K562 (cell line): ENCODE data around the gene ITK. TPM values are rescaled to one million over a fixed set of nuclear protein-coding genes. Genes with fewer than 3 reads are reported as not detected.

Experiments
- ATAC-seq: fragments of 200-7000 bp; cut with Tn5 transposase; 3 replicates; pipeline ENCODE4 v1.9.1; 2020; ENCODE audit warnings: moderate library complexity
- BruUV-seq: library from RNA; stranded (reverse); fragments of 400-500 nt; replicated peaks from 2 replicates; lab custom pipeline; 2021; lab: Mats Ljungman, UMichigan
- CTCF ChIA-PET: fragments of 300-600 bp; formaldehyde crosslinking; extraction: SDS; loops from one replicate; lab custom pipeline; 2021; ENCODE audit warnings: low intra/inter-chr PET ratio; lab: Yijun Ruan, JAX
- POLR2A ChIA-PET: fragments of 300-600, 350-650 bp; sonication (Branson Sonifier 250); formaldehyde crosslinking; extraction: SDS; loops from one replicate; lab custom pipeline; 2021; ENCODE audit warnings: antibody characterized with exemption, inconsistent platforms; lab: Yijun Ruan, JAX
- DNase-seq, 4 experiments: peaks; one replicate each; pipeline versions ENCODE4 v3.0.0 to v3.0.0-alpha.2; 2011 to 2018; ENCODE audit warnings: low spot score in 3 of 4, mixed read lengths in 3 of 4; ENCODE audit errors: extremely low read depth in 1 of 4
- FAIRE-seq: peaks from 2 replicates; lab custom pipeline; 2011; peaks lifted over from hg19 to GRCh38; lab: Jason Lieb, UNC
- H2AFZ ChIP-seq: 2 replicates; pipeline ENCODE4 v1.6.0; 2011; ENCODE audit warnings: low read depth, low read length, control low read depth, inconsistent platforms
- H3K27ac ChIP-seq: fragments of 200-600 bp; 3 replicates; pipeline ENCODE4 v1.8.0; 2011; ENCODE audit warnings: low read depth, mild to moderate bottlenecking, control low read depth, inconsistent platforms, low read length, moderate library complexity, mixed read lengths; ENCODE audit errors: extremely low read depth
- H3K27me3 ChIP-seq, 2 experiments: fragments of 300-600 bp in 1 of 2; 2 replicates in 1 of 2; 3 replicates in 1 of 2; pipeline versions ENCODE4 v1.6.0 to v1.8.0; 2011; ENCODE audit warnings: inconsistent platforms in 2 of 2, low read length in 2 of 2, mild to moderate bottlenecking in 1 of 2, mixed read lengths in 1 of 2, moderate library complexity in 1 of 2; ENCODE audit not compliant: control insufficient read depth in 2 of 2, insufficient read depth in 2 of 2
- H3K36me3 ChIP-seq: fragments of 300-600 bp; 3 replicates; pipeline ENCODE4 v1.8.0; 2011; ENCODE audit warnings: mild to moderate bottlenecking, low read length, inconsistent platforms; ENCODE audit not compliant: control insufficient read depth, insufficient read depth
- H3K4me1 ChIP-seq, 2 experiments: fragments of 200-600 bp in 1 of 2; replicated peaks in 1 of 2; 2 replicates in 1 of 2; 3 replicates in 1 of 2; pipeline versions ENCODE4 v1.5.1 to v1.8.0; 2011; ENCODE audit warnings: inconsistent platforms in 2 of 2, low read length in 2 of 2, mild to moderate bottlenecking in 1 of 2, mixed read lengths in 1 of 2, moderate library complexity in 1 of 2; ENCODE audit not compliant: control insufficient read depth in 2 of 2, insufficient read depth in 2 of 2
- H3K4me2 ChIP-seq: 2 replicates; pipeline ENCODE4 v1.6.1; 2011; ENCODE audit warnings: low read length, control low read depth, inconsistent platforms, mixed read lengths; ENCODE audit not compliant: insufficient read depth
- H3K4me3 ChIP-seq: fragments of 200-600 bp; sonication (generic), shearing (Covaris generic); 2 replicates; pipeline ENCODE4 v1.5.1; 2016; ENCODE audit warnings: control low read depth, inconsistent platforms
- H3K79me2 ChIP-seq: fragments of 200-600 bp; 3 replicates; pipeline ENCODE4 v1.8.0; 2011; ENCODE audit warnings: low read length, inconsistent platforms; ENCODE audit not compliant: control insufficient read depth, insufficient read depth
- H3K9ac ChIP-seq, 2 experiments: 2 replicates each; pipeline versions ENCODE4 v1.6.0 to v1.6.1; 2011; ENCODE audit warnings: low read depth in 2 of 2, low read length in 2 of 2, control low read depth in 1 of 2, inconsistent platforms in 1 of 2, mild to moderate bottlenecking in 1 of 2, mixed read lengths in 1 of 2; ENCODE audit not compliant: insufficient read depth in 1 of 2
- H3K9me1 ChIP-seq: one replicate; pipeline ENCODE4 v1.6.0; 2011; ENCODE audit warnings: inconsistent platforms, mild to moderate bottlenecking, low read length, moderate library complexity; ENCODE audit not compliant: control insufficient read depth, insufficient read depth
- H3K9me3 ChIP-seq: replicated peaks from 2 replicates; pipeline ENCODE4 v1.5.1; 2011; ENCODE audit warnings: low read depth, low read length, inconsistent platforms; ENCODE audit not compliant: control insufficient read depth, insufficient read depth
- H4K20me1 ChIP-seq: replicated peaks from 2 replicates; pipeline ENCODE4 v1.6.1; 2011; ENCODE audit warnings: low read length, inconsistent platforms, mixed read lengths; ENCODE audit not compliant: control insufficient read depth, insufficient read depth
- BCOR ChIP-seq: fragments of 450-650 bp; IDR thresholded peaks from 2 replicates; pipeline ENCODE4 v1.6.1; 2016
- MCM2 ChIP-seq: fragments of 450-650 bp; IDR thresholded peaks from 2 replicates; pipeline ENCODE4 v1.6.1; 2017; ENCODE audit warnings: low read depth, mild to moderate bottlenecking
- OTX1 ChIP-seq: fragments of 450-650 bp; formaldehyde crosslinking; IDR thresholded peaks from 2 replicates; pipeline ENCODE4 v1.4.0; 2022; ENCODE audit warnings: mild to moderate bottlenecking
- POLR2AphosphoS5 ChIP-seq: IDR thresholded peaks from 2 replicates; pipeline ENCODE4 v1.6.1; 2011; ENCODE audit warnings: mild to moderate bottlenecking, low read depth, low read length, moderate library complexity; ENCODE audit not compliant: control insufficient read depth, insufficient read depth
- PURB ChIP-seq: sonication (generic); formaldehyde crosslinking; IDR thresholded peaks from 2 replicates; pipeline ENCODE4 v1.9.0; 2021; ENCODE audit warnings: low read depth, mild to moderate bottlenecking, missing genetic modification reagents
- RAD51 ChIP-seq: fragments of 450-650 bp; IDR thresholded peaks from 2 replicates; pipeline ENCODE4 v1.7.1; 2016; ENCODE audit warnings: low read depth, mild to moderate bottlenecking, borderline replicate concordance
- RBM34 ChIP-seq: fragments of 200-400 bp; formaldehyde crosslinking; IDR thresholded peaks from 2 replicates; pipeline ENCODE4 v1.6.1; 2018; ENCODE audit warnings: low read length, borderline replicate concordance; ENCODE audit not compliant: insufficient read depth
- TAF1 ChIP-seq: IDR thresholded peaks from 2 replicates; pipeline ENCODE4 v1.6.1; 2011; ENCODE audit warnings: mild to moderate bottlenecking, low read length, moderate library complexity; ENCODE audit not compliant: insufficient read depth, control insufficient read depth, severe bottlenecking; ENCODE audit errors: extremely low read depth
- ZNF134 ChIP-seq: fragments of 250-450 bp; sonication (Bioruptor Pico); conservative IDR thresholded peaks from 2 replicates; pipeline ENCODE4 v1.4.0; 2020
- ZNF3 ChIP-seq: fragments of 250-450 bp; sonication (Bioruptor Pico); IDR thresholded peaks from 2 replicates; pipeline ENCODE4 v1.5.0; 2021; ENCODE audit warnings: mild to moderate bottlenecking, moderate library complexity
- WGBS: fragments of 100-300 bp; shearing (Covaris generic); methylation state at CpG from one replicate; pipeline ENCODE4 v1.1.6; 2016; ENCODE audit warnings: low coverage, mixed read lengths; ENCODE audit not compliant: insufficient coverage; ENCODE audit errors: missing lambda C conversion rate; 5-methylcytosine and 5-hydroxymethylcytosine counted together
- in situ Hi-C: fragments of 300-500 bp; cut with MboI; formaldehyde crosslinking; loops from 4 replicates; pipeline ENCODE4 v1.15.0; 2018; ENCODE audit warnings: inconsistent platforms, mixed read lengths
- intact Hi-C: fragments of 100-400 bp; cut with micrococcal nuclease; formaldehyde crosslinking; loops from 2 replicates; pipeline ENCODE4 v1.14.2; 2022
- polyA plus RNA-seq, 8 experiments: library from polyadenylated mRNA; depleted of rRNA in 4 of 8; stranded (reverse) in 5 of 8; unstranded in 3 of 8; fragments of >200 nt; fragmentation: Nextera tagmentation in 2 of 8; fragmentation: Illumina TruSeq in 1 of 8; extraction: Ambion mirVana in 2 of 8; extraction: Trizol in 1 of 8; gene quantifications; 2 replicates each; pipeline versions ENCODE4 v1.2.1 to v1.2.3, GENCODE V29; 2011 to 2014; ENCODE audit warnings: inconsistent platforms in 1 of 8, missing spikeins in 1 of 8
- total RNA-seq, 7 experiments: library from RNA; depleted of rRNA in 6 of 7; stranded (reverse); fragments of >200 nt in 6 of 7; fragmentation: Illumina TruSeq in 2 of 7; extraction: Trizol in 2 of 7; gene quantifications; 2 replicates each; pipeline versions ENCODE4 v1.2.1 to v1.2.3, GENCODE V29; 2011 to 2021; ENCODE audit warnings: low replicate concordance in 1 of 7
- TF ChIP-seq, protein P1 (sequence below), 2 experiments: IDR thresholded peaks; 2 replicates each; pipeline ENCODE4 v1.6.1; 2011; ENCODE audit warnings: borderline replicate concordance in 1 of 2, control low read depth in 1 of 2, low read depth in 1 of 2, low read length in 1 of 2, mild to moderate bottlenecking in 1 of 2, mixed read lengths in 1 of 2, moderate library complexity in 1 of 2; ENCODE audit not compliant: insufficient read depth in 1 of 2, insufficient read length in 1 of 2, poor library complexity in 1 of 2, severe bottlenecking in 1 of 2; ENCODE audit errors: extremely low read depth in 1 of 2
- TF ChIP-seq, protein P2 (sequence below): fragments of 250-450 bp; sonication (Bioruptor Pico); IDR thresholded peaks from 2 replicates; pipeline ENCODE4 v1.8.0; 2022; ENCODE audit warnings: inconsistent platforms, mild to moderate bottlenecking, moderate library complexity, borderline replicate concordance
- TF ChIP-seq, protein P3 (sequence below): sonication (generic); formaldehyde crosslinking; IDR thresholded peaks from 2 replicates; pipeline ENCODE4 v1.4.0; 2020; ENCODE audit warnings: mild to moderate bottlenecking, missing genetic modification reagents
- TF ChIP-seq, protein P4 (sequence below): fragments of 200-400 bp; formaldehyde crosslinking; IDR thresholded peaks from 2 replicates; pipeline ENCODE4 v1.6.1; 2017; ENCODE audit warnings: mild to moderate bottlenecking, low read depth, low read length, moderate library complexity

Gene ITK
- total and polyA plus RNA-seq, 9 of the 15 experiments (the other 6 are each of a cell fraction or from before 2014, with no cell fraction given), result 0.04 to 0.75 TPM; not detected in 7

DNA sequence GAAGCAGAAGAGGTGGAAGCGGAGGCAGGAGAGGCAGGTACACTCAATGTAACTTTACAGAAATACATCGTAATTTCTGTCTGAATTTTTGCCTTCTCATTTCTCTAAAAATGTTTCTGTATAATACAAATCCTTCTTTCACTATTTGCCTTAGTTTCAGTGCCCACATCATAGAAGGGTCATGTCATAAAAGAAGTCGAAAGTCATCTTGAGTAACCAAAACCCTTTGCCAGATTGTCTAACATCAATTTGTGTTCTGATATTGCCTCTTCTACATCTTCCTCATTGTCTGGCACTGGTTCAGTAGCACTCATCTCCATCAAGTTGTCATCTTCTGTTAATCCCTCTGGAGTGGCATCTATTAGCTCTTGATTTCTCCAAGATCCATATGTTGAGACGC lies 79.1 kb downstream of the ITK start (continued):
- TF ChIP-seq POLR2AphosphoS5, result no peak
- no peak for TF ChIP-seq ZNF3
- no peak for TF ChIP-seq TAF1
- TF ChIP-seq OTX1, result no peak
- TF ChIP-seq ZNF134 (CRISPR knock-in tag), result no peak
- TF ChIP-seq BCOR, result no peak
- TF ChIP-seq PURB, result no peak

DNA sequence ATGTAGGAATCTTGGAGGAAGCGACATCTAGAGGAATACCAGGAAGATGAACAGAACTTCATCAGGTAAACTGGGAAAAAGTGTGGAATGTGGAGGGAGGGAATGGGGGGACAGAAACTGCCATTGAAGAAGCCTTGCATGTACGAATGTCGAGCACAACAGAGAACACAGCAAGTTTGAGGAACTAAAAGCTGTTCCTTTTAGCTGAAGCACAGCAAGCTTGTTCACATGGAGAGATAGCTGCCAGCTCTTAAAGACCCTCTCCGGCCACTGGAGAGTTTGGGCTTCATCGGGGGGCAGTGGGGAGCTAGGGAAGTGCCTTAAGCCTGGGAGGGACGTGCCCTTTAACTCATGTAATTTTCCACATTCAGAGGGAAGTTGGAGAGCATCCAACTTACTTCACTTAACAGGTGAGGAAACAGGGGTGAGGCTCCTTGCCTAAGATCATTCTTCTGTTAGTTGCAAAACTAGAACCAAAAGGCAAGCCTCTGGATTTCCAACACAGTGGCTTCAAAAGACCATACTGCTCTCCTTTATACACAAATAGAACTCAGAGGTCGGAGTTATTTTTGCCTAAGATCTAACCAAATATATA lies 83.0 kb downstream of the ITK start:
- no peak overlapping the region for H3K4me2 ChIP-seq
- peaks cover 2 to 34% of the 10 kb centered on the region in 2 experiments for H3K27me3 ChIP-seq
- no peak overlapping the region for H3K9ac ChIP-seq
- no peaks in the 10 kb centered on the region for H3K36me3 ChIP-seq
- no peaks in the 10 kb centered on the region for H3K9me3 ChIP-seq
- 2% methylated on average over 7 of the region's 7 CpGs for WGBS
- BruUV-seq, result no TSS peak
- intact Hi-C loops (no loop called here), in situ Hi-C loops (no loop called here)
- no peak overlapping the region for H3K27ac ChIP-seq
- H3K4me1 ChIP-seq, result peaks cover 0 to 12% of the 10 kb centered on the region in 2 experiments; a peak in 3 of 5 replicates
- H4K20me1 ChIP-seq, result no peaks in the 10 kb centered on the region
- no peaks in the 10 kb centered on the region for H3K79me2 ChIP-seq
- ATAC-seq (no peak), FAIRE-seq (no peak), DNase-seq (no peak)
- CTCF ChIA-PET, result no interaction called here
- H2AFZ ChIP-seq, result no peak overlapping the region
- POLR2A ChIA-PET, result interaction anchor here (0.6 to 1.4 kb wide), 3 partner anchors 9 to 16 kb away, joined by 3 to 5 read pairs (median 4); no protein-coding TSS in a partner anchor
- no peaks in the 10 kb centered on the region for H3K9me1 ChIP-seq
- no peak overlapping the region for H3K4me3 ChIP-seq
- no peak for TF ChIP-seq MCM2
- TF ChIP-seq RAD51, result no peak
- TF ChIP-seq RBM34, result no peak
- TF ChIP-seq, protein P1, sequence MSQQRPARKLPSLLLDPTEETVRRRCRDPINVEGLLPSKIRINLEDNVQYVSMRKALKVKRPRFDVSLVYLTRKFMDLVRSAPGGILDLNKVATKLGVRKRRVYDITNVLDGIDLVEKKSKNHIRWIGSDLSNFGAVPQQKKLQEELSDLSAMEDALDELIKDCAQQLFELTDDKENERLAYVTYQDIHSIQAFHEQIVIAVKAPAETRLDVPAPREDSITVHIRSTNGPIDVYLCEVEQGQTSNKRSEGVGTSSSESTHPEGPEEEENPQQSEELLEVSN (IDR thresholded peaks at IDR 0.05; ENCODE audit: borderline replicate concordance in 1 of 2, extremely low read depth in 1 of 2, insufficient read depth in 1 of 2, insufficient read length in 1 of 2, low read depth in 1 of 2, low read length in 1 of 2, poor library complexity in 1 of 2, severe bottlenecking in 1 of 2), result no peak
- TF ChIP-seq, protein P2, sequence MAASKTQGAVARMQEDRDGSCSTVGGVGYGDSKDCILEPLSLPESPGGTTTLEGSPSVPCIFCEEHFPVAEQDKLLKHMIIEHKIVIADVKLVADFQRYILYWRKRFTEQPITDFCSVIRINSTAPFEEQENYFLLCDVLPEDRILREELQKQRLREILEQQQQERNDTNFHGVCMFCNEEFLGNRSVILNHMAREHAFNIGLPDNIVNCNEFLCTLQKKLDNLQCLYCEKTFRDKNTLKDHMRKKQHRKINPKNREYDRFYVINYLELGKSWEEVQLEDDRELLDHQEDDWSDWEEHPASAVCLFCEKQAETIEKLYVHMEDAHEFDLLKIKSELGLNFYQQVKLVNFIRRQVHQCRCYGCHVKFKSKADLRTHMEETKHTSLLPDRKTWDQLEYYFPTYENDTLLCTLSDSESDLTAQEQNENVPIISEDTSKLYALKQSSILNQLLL (CRISPR knock-in tag), result no peak
- TF ChIP-seq, protein P3, sequence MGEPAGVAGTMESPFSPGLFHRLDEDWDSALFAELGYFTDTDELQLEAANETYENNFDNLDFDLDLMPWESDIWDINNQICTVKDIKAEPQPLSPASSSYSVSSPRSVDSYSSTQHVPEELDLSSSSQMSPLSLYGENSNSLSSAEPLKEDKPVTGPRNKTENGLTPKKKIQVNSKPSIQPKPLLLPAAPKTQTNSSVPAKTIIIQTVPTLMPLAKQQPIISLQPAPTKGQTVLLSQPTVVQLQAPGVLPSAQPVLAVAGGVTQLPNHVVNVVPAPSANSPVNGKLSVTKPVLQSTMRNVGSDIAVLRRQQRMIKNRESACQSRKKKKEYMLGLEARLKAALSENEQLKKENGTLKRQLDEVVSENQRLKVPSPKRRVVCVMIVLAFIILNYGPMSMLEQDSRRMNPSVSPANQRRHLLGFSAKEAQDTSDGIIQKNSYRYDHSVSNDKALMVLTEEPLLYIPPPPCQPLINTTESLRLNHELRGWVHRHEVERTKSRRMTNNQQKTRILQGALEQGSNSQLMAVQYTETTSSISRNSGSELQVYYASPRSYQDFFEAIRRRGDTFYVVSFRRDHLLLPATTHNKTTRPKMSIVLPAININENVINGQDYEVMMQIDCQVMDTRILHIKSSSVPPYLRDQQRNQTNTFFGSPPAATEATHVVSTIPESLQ (CRISPR knock-in tag), result no peak
- TF ChIP-seq, protein P4, sequence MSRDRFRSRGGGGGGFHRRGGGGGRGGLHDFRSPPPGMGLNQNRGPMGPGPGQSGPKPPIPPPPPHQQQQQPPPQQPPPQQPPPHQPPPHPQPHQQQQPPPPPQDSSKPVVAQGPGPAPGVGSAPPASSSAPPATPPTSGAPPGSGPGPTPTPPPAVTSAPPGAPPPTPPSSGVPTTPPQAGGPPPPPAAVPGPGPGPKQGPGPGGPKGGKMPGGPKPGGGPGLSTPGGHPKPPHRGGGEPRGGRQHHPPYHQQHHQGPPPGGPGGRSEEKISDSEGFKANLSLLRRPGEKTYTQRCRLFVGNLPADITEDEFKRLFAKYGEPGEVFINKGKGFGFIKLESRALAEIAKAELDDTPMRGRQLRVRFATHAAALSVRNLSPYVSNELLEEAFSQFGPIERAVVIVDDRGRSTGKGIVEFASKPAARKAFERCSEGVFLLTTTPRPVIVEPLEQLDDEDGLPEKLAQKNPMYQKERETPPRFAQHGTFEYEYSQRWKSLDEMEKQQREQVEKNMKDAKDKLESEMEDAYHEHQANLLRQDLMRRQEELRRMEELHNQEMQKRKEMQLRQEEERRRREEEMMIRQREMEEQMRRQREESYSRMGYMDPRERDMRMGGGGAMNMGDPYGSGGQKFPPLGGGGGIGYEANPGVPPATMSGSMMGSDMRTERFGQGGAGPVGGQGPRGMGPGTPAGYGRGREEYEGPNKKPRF, result no peak
